SK-N-SH (cell line): Measurements from ENCODE around the gene EDRF1.

Experiments
- ELF1 ChIP-seq: IDR thresholded peaks from 2 replicates; pipeline ENCODE4 v1.4.0; 2012
- EZH2phosphoT487 ChIP-seq: fragments of 200-600 bp; sonication (generic); IDR thresholded peaks from 2 replicates; pipeline ENCODE4 v1.6.1; 2017; ENCODE audit warnings: low read depth, mixed run types, mild to moderate bottlenecking, antibody characterized with exemption, moderate library complexity, borderline replicate concordance
- NFIC ChIP-seq: IDR thresholded peaks from 2 replicates; pipeline ENCODE4 v1.4.0; 2012; ENCODE audit warnings: borderline replicate concordance
- TAF1 ChIP-seq: IDR thresholded peaks from 2 replicates; pipeline ENCODE4 v1.6.1; 2012; ENCODE audit warnings: low read depth, mild to moderate bottlenecking, low read length, moderate library complexity, borderline replicate concordance
- TEAD4 ChIP-seq: IDR thresholded peaks from 2 replicates; pipeline ENCODE4 v1.4.0; 2012; ENCODE audit warnings: mild to moderate bottlenecking, borderline replicate concordance; ENCODE audit not compliant: insufficient read depth
- YY1 ChIP-seq: IDR thresholded peaks from 2 replicates; pipeline ENCODE4 v1.4.0; 2012; ENCODE audit warnings: low read depth, mild to moderate bottlenecking
- TF ChIP-seq, protein P1 (sequence below): IDR thresholded peaks from 2 replicates; pipeline ENCODE4 v1.6.1; 2012; ENCODE audit warnings: mild to moderate bottlenecking, low read depth, low read length, moderate library complexity
- TF ChIP-seq, protein P2 (sequence below): fragments of 200-600 bp; sonication (generic); IDR thresholded peaks from 2 replicates; pipeline ENCODE4 v1.6.1; 2017; ENCODE audit warnings: antibody characterized with exemption, mild to moderate bottlenecking, moderate library complexity
- TF ChIP-seq, protein P3 (sequence below): IDR thresholded peaks from 2 replicates; pipeline ENCODE4 v1.4.0; 2012; ENCODE audit warnings: low read depth
- TF ChIP-seq, protein P4 (sequence below): IDR thresholded peaks from 2 replicates; pipeline ENCODE4 v1.4.0; 2012; ENCODE audit warnings: low read depth, borderline replicate concordance

DNA sequence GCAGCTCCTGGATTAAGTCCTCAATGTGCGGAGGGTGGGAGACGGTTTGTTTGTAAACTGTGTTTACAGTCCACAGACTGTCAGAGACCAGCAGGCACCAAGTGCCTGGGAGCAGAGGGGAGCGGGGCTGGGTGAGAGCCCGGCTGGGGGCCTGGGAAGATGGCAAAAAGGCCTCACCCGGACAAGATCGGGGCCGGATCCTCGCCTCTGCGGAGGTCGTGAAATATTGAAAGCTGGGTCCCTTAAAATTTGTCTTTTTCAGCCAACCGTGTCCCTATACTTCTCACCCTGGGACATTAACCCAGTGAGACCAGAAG lies 53.3 kb downstream of the EDRF1 start:
- TF ChIP-seq, protein P1, sequence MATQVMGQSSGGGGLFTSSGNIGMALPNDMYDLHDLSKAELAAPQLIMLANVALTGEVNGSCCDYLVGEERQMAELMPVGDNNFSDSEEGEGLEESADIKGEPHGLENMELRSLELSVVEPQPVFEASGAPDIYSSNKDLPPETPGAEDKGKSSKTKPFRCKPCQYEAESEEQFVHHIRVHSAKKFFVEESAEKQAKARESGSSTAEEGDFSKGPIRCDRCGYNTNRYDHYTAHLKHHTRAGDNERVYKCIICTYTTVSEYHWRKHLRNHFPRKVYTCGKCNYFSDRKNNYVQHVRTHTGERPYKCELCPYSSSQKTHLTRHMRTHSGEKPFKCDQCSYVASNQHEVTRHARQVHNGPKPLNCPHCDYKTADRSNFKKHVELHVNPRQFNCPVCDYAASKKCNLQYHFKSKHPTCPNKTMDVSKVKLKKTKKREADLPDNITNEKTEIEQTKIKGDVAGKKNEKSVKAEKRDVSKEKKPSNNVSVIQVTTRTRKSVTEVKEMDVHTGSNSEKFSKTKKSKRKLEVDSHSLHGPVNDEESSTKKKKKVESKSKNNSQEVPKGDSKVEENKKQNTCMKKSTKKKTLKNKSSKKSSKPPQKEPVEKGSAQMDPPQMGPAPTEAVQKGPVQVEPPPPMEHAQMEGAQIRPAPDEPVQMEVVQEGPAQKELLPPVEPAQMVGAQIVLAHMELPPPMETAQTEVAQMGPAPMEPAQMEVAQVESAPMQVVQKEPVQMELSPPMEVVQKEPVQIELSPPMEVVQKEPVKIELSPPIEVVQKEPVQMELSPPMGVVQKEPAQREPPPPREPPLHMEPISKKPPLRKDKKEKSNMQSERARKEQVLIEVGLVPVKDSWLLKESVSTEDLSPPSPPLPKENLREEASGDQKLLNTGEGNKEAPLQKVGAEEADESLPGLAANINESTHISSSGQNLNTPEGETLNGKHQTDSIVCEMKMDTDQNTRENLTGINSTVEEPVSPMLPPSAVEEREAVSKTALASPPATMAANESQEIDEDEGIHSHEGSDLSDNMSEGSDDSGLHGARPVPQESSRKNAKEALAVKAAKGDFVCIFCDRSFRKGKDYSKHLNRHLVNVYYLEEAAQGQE: no peak
- TF ChIP-seq NFIC (no peak), YY1 (no peak), TAF1 (no peak), ELF1 (no peak), TEAD4 (no peak), EZH2phosphoT487 (no peak)
- TF ChIP-seq, protein P2, sequence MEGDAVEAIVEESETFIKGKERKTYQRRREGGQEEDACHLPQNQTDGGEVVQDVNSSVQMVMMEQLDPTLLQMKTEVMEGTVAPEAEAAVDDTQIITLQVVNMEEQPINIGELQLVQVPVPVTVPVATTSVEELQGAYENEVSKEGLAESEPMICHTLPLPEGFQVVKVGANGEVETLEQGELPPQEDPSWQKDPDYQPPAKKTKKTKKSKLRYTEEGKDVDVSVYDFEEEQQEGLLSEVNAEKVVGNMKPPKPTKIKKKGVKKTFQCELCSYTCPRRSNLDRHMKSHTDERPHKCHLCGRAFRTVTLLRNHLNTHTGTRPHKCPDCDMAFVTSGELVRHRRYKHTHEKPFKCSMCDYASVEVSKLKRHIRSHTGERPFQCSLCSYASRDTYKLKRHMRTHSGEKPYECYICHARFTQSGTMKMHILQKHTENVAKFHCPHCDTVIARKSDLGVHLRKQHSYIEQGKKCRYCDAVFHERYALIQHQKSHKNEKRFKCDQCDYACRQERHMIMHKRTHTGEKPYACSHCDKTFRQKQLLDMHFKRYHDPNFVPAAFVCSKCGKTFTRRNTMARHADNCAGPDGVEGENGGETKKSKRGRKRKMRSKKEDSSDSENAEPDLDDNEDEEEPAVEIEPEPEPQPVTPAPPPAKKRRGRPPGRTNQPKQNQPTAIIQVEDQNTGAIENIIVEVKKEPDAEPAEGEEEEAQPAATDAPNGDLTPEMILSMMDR: no peak
- TF ChIP-seq, protein P3, sequence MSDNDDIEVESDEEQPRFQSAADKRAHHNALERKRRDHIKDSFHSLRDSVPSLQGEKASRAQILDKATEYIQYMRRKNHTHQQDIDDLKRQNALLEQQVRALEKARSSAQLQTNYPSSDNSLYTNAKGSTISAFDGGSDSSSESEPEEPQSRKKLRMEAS: no peak
- TF ChIP-seq, protein P4, sequence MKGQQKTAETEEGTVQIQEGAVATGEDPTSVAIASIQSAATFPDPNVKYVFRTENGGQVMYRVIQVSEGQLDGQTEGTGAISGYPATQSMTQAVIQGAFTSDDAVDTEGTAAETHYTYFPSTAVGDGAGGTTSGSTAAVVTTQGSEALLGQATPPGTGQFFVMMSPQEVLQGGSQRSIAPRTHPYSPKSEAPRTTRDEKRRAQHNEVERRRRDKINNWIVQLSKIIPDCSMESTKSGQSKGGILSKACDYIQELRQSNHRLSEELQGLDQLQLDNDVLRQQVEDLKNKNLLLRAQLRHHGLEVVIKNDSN: no peak
